ENCODE data around the gene CCDC197.

DNA sequence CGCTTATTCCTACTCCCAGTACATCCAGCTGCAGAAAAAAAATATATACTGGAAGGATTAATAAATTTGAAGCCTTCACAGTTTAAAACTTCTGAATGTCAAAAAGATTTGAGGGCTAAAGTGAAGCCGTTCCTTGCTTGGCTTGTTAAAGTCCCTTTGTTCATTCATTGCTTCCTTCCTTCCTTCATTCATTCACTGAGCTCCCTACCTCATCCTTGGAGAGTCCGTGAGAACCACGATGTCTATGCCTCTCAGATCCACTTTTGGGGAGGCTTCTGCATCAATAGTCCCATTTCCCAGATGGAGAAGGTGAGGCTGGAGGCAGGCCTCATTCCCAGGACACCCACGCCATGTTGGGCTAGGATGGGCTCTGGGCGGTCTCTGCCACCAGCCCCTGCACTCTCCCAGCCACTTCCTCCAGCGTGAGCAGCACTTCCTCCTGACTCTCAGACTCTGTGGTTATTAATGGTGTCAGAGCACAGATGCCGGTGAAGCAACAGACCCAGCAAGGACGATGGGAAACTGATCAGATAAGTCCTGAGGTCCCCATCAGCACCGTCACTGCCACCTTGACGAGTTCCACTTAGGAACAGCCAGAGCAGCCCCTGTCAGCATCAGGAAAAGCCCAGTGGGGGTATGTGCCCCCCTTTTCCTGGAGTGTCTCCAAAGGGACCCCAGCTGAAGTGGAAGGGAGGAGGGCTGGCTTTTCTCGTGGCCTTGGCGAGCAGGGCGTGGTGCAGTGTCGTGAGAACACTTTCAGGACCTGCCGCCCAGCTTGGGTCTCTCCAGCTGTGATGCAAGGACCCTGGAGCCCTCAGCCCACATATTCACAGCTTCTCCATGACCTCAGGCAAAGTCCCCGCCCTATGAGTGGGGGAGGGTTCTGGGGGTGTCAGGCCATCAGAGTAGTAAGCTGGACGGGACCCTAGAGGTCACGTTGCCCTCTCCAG lies 41.9 kb upstream of the CCDC197 start:
- TF ChIP-seq, protein P1, sequence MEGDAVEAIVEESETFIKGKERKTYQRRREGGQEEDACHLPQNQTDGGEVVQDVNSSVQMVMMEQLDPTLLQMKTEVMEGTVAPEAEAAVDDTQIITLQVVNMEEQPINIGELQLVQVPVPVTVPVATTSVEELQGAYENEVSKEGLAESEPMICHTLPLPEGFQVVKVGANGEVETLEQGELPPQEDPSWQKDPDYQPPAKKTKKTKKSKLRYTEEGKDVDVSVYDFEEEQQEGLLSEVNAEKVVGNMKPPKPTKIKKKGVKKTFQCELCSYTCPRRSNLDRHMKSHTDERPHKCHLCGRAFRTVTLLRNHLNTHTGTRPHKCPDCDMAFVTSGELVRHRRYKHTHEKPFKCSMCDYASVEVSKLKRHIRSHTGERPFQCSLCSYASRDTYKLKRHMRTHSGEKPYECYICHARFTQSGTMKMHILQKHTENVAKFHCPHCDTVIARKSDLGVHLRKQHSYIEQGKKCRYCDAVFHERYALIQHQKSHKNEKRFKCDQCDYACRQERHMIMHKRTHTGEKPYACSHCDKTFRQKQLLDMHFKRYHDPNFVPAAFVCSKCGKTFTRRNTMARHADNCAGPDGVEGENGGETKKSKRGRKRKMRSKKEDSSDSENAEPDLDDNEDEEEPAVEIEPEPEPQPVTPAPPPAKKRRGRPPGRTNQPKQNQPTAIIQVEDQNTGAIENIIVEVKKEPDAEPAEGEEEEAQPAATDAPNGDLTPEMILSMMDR (IDR thresholded peaks at IDR 0.05; ENCODE audit: low read depth, low read length, missing input control), result no peak
- no peak for TF ChIP-seq SP1 (IDR thresholded peaks at IDR 0.05)
- TF ChIP-seq, protein P2, sequence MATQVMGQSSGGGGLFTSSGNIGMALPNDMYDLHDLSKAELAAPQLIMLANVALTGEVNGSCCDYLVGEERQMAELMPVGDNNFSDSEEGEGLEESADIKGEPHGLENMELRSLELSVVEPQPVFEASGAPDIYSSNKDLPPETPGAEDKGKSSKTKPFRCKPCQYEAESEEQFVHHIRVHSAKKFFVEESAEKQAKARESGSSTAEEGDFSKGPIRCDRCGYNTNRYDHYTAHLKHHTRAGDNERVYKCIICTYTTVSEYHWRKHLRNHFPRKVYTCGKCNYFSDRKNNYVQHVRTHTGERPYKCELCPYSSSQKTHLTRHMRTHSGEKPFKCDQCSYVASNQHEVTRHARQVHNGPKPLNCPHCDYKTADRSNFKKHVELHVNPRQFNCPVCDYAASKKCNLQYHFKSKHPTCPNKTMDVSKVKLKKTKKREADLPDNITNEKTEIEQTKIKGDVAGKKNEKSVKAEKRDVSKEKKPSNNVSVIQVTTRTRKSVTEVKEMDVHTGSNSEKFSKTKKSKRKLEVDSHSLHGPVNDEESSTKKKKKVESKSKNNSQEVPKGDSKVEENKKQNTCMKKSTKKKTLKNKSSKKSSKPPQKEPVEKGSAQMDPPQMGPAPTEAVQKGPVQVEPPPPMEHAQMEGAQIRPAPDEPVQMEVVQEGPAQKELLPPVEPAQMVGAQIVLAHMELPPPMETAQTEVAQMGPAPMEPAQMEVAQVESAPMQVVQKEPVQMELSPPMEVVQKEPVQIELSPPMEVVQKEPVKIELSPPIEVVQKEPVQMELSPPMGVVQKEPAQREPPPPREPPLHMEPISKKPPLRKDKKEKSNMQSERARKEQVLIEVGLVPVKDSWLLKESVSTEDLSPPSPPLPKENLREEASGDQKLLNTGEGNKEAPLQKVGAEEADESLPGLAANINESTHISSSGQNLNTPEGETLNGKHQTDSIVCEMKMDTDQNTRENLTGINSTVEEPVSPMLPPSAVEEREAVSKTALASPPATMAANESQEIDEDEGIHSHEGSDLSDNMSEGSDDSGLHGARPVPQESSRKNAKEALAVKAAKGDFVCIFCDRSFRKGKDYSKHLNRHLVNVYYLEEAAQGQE (IDR thresholded peaks at IDR 0.05), result no peak
- no peak for TF ChIP-seq TAF1 (conservative IDR thresholded peaks at IDR 0.05)
- TF ChIP-seq RAD21 (IDR thresholded peaks at IDR 0.05), result no peak
- TF ChIP-seq JUND (IDR thresholded peaks at IDR 0.05), result no peak
- no peak for TF ChIP-seq HNF4A (conservative IDR thresholded peaks at IDR 0.05)
- no peak for TF ChIP-seq YY1 (IDR thresholded peaks at IDR 0.05)
